Central memory CD4-positive, alpha-beta T cell (primary cell): ENCODE measurements around the gene AMACR.
"Not testable (repeated sequence)": the region's sequence is repeated elsewhere in the genome, so short reads cannot be mapped to it uniquely, and the experiment has no call there.

Experiments
- DNase-seq: peaks from one replicate; pipeline ENCODE4 v3.0.0; 2022

AMACR gene

DNA sequence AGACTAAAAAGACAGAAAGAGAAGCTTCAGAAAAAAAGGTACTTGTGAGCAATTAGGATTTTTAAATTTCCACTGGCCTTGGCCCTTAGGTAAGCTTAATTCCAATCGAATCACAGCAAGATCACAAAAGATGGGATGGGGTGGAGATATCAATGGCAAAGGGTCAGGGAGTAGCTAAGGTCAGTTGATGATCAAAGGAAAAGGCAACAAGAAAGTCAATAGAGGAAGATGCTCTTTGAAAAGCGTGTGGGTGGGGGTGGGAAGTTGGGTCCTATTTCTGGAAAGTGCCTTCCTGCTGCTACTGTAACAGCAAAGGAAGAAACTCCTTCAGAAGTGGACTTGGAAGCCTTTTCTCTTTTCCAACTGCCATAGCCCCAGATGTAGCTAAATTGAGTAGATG lies 27.9 kb upstream of the AMACR start:
- no peak for DNase-seq

DNA sequence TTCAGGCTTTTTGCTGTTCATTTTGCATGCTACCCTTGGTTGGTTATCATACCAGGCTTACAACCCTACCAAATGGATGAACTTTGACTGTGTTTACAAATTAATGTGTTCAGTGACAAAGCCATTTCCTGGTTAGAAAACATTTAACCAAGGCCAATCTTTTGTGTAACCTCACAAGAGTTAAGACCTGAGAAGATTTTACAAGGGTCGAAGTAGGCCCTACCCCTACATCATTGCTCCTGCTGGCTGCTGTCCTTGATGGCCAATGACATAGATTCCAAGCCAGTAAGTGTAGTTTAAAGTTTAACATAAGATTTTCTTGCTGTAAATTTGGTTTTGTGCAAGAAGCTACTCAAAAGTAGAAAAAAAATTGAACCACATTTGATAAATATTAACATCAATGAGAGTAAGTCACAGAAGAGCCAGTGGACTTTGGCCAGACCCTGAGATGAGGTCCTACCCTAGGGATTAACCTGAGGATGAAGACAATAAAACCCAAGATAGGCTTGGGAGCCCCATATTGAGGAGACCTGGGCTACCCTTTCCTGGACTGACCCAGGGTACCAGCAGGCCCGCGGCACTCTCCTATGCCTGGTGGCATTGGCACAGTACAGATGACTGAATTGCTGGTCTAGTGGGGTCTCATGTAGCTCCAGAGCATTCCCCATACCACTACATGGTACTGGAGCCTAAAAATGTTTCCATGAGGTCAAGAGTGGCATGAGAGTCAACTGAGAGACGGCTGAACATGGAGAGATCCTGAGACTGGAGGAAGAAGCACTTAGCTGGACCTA lies 26.9 kb upstream of the AMACR start:
- DNase-seq, result no peak

DNA sequence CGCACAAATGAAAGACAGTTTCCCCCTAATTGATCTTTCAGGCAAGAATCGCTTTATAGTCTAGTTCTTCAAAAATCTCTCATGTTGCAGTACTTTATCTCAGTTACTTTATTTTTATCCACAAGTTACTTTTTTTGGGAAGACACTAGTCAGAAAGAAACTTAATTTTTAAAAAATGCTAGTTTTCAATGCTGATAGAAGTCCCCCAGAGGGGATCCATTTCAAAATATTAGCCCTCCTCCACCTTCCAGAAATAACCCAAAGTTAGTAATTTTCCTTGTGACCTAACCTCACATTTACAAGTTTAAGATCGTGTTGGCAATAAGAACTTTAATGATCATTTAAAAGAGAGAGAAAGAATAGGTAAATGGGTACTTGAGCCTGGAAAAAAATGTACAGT lies 24.1 kb upstream of the AMACR start:
- DNase-seq, result no peak

DNA sequence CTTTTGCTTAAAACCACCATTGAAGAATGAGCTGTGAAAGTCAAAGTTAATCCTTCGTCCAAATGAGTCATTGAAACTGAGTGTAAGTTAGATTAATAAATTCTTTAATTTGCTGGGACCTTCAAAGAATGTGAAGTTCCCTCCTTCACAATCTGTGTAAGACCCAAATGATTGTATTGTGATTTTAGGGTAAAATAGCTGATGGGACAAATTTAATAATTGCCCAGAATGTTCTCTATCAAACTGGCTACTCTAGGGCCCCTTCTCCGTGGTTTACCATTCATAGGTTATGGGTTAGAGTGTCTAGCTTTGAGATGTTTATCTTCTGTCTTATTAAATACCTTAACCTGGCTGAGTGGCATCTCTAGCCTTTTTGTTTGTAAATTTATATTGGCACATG lies 23.3 kb upstream of the AMACR start:
- no peak for DNase-seq

DNA sequence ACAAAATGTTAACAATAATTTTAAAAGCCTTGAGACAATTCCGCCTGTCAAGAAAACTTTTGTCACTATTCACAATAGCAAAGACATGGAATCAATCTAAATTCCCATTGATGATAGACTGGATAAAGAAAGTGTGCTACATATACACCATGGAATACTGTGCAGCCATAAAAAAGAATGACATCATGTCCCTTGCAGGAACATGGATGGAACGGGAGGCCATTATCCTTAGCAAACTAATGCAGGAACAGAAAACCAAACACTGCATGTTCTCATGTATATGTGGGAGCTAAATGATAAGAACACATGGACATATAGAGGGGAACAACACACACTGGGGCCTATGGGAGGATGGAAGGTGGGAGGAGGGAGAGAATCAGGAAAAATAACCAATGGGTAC lies 22.7 kb upstream of the AMACR start:
- not testable (repeated sequence) for DNase-seq

DNA sequence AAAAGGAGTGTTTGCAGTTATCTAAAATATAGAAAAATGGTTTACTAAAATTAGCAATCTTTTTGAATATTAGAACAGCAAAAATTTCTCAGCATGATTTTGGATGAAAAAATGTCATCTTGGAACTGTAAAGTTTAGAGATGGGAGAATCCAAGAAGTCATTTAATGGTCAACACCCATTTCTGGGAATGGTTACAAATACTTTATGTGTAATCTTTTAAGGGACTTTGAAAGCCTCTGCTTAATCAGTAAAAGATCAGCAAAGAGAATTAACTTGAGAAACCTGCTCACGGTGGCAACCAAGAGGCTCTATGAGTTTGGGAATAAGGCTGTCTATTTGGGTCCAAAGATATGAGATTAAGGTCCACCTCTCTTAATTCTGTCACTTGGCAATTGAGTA lies 22.2 kb upstream of the AMACR start:
- no peak for DNase-seq

DNA sequence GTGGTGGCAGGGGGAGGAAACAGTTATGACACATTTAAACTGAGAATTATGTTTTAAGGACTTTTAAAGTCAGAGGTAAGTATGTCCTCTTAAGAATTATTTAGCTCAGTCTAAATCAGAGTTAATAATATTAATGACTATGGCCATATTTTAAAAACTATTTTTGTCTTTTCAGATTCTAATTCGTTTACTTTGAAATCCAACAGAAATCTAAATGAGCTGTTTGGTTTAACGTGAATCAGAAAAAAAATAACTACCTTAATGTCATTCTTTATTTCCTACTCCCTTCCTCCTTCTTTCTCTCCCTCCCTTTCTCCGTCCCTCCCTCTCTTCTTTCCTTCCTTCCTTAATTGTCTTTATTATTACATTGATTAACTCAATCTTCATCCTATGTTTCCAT lies 20.5 kb upstream of the AMACR start:
- no peak for DNase-seq

DNA sequence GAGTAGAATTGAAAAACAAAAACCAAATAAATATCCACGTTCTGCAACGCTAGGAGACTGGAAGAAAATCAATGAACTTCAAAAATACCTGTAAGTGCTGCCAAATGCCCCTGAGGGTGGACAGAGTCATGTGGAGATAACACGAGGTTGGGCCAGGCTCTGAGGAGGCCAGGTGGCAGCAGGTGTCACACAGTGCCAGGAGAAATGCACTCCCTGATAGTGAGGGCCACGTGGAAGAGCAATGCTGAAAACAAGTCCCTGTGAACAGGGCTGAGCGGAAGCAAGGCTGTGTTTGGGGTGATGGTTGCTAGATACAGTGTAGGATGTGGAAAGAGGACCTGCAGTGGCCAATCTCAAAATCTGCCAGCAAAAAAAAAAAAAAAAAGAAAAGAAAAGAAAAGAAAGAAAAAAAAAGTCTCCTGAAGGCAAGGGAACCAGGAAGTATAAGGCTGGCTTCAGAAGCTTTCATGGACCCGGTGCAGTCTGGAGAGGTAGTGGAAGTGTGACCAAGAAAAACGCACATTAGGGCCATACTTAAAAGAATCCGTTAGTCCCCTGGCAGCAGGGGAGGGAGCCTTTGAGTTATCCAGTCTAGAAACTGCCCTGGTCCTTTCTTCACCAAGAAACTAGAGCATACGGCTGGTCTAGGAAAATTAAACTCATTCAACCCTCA lies 18.4 kb upstream of the AMACR start:
- no peak for DNase-seq

DNA sequence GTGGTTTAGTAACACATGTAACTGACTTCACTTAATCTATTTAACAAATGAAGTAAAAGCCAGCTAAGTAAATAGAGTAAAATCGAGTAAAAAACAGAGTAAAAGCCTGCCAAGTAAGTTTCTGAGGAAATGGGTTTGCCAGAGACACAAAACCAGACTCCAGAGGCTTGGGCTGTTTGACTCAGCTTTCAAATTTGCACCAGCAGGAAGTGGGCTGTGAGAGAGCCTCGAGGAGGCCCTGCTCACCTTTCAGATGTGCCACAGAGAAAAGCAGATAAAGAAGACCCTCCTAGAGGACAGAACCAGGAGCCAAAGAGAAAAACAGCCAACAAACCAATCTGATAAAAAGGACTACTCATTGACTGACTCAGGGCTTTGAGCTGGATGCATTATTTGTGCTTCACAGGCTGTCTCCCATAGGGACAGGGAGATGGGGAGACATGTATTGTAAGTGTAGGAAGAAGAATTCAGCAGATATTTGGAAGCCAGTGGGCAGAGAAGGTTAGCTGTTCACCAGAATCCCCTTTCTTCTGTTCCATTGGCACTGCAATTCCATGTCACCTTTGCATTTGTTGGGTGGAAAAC lies 14.4 kb upstream of the AMACR start:
- DNase-seq, result no peak

DNA sequence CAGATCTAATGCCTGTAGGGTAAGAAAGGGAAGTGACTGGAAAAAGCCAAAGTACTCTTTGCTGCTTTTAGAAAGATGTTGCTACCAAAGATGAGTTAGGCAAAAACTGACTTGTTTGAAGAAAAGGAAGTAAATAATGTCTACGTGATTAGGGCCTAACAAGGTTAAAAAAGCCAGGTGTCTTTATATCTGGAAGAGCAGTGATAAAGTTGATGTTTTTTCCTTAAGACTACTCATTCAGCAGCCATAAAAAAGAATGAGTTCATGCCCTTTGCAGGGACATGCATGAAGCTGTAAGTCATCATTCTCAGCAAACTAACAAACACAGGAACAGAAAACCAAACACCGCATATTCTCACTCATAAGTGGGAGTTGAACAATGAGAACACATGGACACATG lies 13.5 kb upstream of the AMACR start:
- DNase-seq, result no peak

DNA sequence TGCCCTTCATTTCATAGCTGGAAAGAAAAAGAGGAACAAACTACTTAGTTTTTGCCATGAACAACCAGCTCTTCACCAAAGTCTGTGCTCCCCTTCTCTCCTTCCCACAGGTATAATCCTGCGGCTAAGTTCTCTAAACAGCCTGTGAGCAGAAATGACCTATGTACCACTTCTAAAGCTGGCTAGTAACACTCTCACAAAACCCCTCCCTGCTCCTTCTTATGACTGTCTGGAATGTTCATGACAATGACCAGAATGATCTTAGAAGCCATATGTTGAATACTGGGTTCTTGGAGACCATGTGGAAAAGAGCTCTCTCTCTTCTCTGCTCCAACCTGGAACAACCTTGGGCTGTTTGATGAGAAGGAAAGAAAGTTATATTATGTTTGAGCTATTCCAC lies 12.9 kb upstream of the AMACR start:
- no peak for DNase-seq

DNA sequence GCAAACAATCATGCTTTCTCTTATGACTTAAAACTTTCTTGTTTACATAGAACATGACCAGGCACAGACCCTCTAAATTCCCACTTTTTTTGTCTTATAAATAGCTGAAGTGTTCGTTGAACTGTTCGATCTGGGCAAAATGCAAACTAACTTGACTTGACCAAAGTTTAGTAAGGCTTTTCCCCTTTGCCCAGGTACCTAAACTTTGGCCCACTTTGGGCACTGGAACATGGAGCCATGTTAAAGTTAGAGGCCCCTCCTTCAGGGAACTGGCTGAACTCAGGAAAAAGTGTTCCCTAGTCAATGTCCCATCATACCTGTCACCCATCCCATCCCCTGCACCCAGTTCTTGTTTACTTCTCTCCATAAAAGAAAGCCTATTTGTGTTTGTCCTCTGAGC lies 9.4 kb upstream of the AMACR start:
- DNase-seq, result no peak

DNA sequence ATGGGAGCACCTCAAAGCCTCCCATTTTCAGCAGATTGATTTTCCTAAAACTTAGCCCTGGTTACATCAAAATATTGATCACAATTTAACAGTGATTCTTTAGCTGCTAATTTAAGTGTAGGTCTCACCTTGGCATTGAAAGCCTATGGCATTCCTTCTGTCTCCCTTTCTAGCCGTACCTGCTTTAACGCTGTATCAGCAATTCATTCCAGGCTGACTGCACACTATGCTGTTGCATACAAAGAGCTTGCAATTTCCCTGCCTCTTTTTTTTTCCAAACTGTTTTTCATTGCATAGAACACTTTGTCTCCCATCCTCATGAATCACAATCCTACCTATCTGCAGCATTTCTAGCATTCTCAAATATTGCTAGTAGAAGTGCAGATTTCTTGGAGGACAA lies 8.9 kb upstream of the AMACR start:
- DNase-seq, result no peak

DNA sequence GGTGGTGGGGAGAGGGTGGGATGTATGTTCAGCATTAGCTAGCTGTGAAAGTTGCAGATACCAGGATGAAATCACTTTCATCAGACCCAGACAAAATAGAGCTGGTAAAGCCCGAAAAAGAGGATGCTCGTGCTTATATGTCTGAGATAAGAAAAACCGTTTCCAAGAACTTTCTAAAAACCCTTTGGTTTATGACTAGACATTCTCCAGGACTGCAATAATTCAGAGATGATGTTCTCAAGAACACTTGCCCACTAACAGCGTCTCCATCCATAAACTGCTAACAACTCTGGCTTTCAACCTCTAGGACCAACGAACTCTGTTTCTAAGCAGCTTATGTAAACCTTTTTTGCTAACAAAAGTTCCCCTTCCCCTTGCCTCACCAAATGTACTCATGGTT lies 8.4 kb upstream of the AMACR start:
- DNase-seq, result no peak

DNA sequence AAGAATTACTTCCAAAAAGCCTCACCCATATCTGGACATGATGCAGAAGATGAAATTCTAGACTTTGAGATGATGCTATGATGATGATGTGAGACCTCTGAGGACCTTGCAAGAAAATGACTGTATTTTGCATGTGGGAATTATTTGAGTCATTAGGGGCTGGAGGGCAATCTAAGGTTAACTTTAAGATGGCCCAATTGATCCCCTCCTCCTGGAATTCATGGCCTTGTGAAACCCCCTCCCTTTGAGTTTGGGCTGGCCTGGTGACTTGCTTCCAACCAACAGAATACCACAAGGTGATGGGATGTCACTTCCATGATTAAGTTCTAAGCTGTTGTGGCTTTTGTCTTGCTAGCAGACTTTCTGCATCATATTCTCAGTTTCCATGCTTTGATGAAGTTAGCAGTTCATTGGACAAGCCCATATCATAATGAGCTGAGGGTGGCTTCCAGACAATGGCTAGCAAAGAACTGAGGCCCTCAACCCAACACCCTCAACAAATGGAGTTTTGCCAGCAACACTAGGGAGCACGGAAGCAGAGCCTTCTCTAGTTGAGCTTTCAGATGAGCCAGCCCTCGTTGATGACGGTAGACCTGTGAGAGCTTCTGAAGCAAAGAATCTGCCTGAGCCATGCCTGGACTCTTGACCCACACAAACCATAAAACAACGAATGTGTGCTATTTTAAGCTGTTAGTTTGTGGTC lies 7.4 kb upstream of the AMACR start:
- no peak for DNase-seq

DNA sequence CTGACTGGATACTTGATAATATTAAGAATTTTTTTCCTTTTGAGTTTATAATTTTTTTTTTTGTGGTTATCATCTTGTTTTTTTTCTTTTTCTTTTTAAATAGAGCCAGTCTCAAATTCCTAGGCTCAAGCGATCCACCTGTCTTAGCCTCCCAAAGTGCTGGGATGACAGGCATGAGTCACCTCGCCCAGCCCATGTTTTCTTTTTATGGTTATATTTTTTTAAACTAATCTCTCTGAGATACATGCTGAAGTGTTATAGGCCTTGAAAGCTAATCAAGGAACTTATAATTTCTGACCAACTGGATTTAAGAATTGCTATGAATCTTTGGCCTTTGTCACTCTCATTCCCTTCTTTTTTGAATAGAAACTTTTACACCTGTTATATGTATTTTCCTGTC lies 6.8 kb upstream of the AMACR start:
- DNase-seq, result no peak

DNA sequence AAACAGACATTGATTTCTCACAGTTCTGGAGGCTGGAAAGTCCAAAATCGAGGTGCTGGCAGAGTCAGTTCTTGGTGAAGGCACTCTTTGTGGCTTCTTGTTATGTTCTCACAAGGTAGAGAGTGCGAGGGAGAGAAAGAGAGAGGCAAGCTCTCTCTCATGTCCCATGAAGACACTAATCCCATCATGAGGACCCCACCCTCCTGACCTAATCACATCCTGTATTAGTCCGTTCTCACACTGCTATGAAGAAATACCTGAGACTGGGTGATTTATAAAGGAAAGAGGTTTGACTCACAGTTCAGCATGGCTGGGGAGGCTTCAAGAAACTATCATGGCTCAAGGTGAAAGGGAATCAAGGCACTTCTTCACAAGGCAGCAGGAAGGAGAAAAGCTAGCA lies 5.7 kb upstream of the AMACR start:
- no peak for DNase-seq

DNA sequence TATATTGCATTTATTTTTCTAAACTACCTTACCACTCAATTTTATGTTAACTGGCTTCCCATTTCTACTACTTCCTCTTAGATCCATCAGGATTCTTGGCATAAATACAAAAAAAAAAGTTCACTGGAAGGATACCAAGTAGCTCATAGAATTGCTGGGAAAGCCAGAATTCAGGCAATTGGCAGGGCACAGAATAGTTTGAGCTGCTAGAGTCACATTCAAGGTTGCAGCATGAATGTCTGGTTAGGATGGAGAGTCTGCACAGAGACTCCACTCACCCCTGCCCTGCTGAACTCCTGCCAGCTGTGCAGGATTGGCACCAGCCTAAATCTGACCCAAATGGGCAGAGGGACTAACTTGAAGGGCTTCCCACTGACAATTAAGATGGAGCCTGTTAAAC lies 4.9 kb upstream of the AMACR start:
- DNase-seq, result no peak

DNA sequence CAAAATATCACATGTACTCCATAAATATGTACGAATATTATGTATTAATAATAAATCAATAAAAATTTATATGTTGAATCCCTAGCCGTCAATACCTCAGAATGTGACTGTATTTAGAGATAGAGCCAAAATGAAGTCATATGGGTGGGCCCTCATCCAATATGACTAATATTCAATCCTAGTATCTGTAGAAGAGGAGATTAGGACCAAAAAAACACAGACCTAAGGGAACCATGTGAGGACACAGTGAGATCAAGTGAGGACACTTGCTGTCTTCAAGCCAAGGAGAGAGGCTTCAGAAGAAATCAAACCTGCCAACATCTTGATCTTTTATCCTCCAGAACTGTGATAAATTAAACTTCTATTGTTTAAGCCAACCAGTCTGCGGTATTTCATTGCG lies 3.7 kb upstream of the AMACR start:
- no peak for DNase-seq

DNA sequence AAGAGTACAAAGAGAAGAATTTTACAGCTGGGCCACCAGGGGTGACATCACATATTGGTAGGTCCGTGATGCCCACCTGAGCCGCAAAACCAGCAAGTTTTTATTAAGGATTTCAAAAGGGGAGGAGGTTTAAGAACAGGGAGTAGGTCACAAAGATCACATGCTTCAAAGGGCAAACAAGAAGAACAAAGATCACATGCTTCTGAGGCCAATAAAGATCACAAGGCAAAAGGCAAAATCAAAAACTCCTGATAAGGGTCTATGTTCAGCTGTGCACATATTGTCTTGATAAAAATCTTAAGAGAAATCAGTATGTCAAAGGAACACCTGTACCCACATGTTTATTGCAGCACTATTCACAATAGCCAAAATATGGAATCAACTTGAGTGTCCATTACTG lies 2.3 kb upstream of the AMACR start:
- DNase-seq, result not testable (repeated sequence)

DNA sequence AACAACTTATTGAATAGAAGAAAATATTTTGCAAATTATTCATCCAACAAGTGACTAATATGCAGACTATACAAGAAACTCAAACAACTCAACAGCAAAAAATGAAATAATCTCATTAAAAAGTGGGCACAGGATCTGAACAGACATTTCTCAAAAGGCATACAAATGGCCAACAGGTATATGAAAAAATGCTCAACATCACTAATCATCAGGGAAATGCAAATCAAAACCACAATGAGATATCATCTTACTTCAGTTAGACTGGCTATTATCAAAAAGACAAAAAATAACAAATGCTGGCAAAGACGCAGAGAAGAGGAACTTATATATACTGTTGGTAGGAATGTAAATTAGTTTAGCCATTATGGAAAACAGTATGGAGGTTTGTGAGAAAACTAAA lies 1.8 kb upstream of the AMACR start:
- no peak for DNase-seq

DNA sequence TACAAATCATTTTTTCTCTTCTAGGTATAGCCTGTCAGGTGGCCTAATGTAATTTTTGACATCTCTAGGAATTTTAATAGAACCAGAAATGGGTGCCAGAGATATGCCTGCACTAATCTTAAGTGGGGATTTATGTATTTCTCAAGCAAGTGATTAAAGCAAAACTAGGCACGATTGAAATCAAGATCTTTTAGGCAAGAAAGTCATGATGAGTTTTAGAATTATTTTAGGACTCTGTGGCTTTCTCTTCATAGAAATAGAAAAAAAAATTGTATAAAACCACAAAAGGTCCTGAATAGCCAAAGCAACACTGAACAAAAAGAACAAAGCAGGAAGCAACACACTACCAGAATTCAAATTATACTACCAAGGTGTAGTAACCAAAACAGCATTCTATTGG lies 952 bp upstream of the AMACR start:
- no peak for DNase-seq

DNA sequence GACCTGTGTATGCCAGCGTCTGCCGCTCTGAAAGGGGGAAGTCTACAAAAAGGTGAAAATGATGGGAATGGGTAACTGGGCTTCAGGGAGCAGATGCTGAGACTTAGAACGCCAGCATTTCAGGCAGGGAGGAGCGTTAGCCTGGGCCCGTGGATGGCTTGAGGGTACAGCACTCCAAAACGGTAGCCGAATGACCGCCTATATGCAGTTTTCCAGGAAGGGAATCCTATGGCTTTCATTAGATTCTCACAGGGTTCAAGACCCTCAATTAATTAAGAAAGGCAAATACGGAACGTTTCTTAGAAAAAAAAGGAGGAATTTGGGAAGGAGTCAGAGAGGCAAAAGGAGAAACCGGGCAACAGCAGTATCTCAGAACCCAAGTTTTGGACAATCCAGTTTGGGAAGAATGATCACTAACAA lies 639 bp downstream of the AMACR start:
- no peak for DNase-seq

DNA sequence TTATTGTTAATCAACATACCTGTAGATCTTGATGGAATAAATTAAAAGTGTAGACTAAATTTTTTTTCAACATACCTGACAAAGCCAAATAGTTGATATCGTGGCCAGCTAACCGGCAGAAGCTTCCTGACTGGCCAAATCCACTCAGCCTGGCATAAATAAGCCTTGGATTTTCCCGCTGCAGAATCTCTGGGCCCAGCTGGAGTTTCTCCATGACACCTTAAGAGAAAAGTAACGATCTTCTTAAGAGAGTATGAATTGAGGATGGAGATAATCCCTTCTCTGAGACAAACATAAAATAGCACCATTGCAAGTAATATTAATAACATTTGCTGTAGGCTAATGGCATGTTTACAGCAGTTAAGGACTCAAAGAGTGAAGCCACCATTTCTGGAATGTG lies 2.2 kb downstream of the AMACR start:
- DNase-seq, result no peak
